Effector memory CD4-positive, alpha-beta T cell (primary cell): ENCODE data around the gene PHF20.
A peak's percentile ranks its signal among the peaks of the same experiment; 100 is the strongest.
"Not testable (repeated sequence)": the region's sequence is repeated elsewhere in the genome, so short reads cannot be mapped to it uniquely, and the experiment has no call there.

ENCODE experiments used
- DNase-seq, 3 donors: peaks; one replicate each; pipeline ENCODE4 v3.0.0-alpha.2; 2020
- H3K27ac ChIP-seq: 2 replicates; pipeline ENCODE4 v1.7.0; 2013; ENCODE audit warnings: mild to moderate bottlenecking, low read length, moderate library complexity; ENCODE audit not compliant: insufficient read depth, poor library complexity, severe bottlenecking
- H3K27me3 ChIP-seq: replicated peaks from 2 replicates; pipeline ENCODE4 v1.7.0; 2013; ENCODE audit warnings: mild to moderate bottlenecking, low read length; ENCODE audit not compliant: insufficient read depth, control insufficient read depth, poor library complexity, severe bottlenecking
- H3K36me3 ChIP-seq: 2 replicates; pipeline ENCODE4 v1.7.0; 2013; ENCODE audit warnings: mild to moderate bottlenecking, low read length, moderate library complexity; ENCODE audit not compliant: control insufficient read depth, insufficient read depth
- H3K4me1 ChIP-seq: 2 replicates; pipeline ENCODE4 v1.7.0; 2013; ENCODE audit warnings: low read length, mild to moderate bottlenecking; ENCODE audit not compliant: control insufficient read depth, insufficient read depth, poor library complexity, severe bottlenecking
- H3K4me3 ChIP-seq: 2 replicates; pipeline ENCODE4 v1.7.0; 2013; ENCODE audit warnings: low read length, low read depth, mild to moderate bottlenecking; ENCODE audit not compliant: insufficient read depth, poor library complexity, severe bottlenecking
- H3K9me3 ChIP-seq: 2 replicates; pipeline ENCODE4 v1.7.0; 2013; ENCODE audit warnings: mild to moderate bottlenecking, low read length, moderate library complexity; ENCODE audit not compliant: control insufficient read depth

Gene PHF20

GRCh38 chr20:35942243-35942642, 170.4 kb downstream of the PHF20 start:
- H3K27me3 ChIP-seq: no peaks in the 10 kb centered on the region
- H3K27ac ChIP-seq: no peak overlapping the region
- no peak overlapping the region for H3K4me3 ChIP-seq
- DNase-seq: no peak
- H3K36me3 ChIP-seq: peaks cover 58% of the 10 kb centered on the region
- no peaks in the 10 kb centered on the region for H3K9me3 ChIP-seq
- no peaks in the 10 kb centered on the region for H3K4me1 ChIP-seq

DNA sequence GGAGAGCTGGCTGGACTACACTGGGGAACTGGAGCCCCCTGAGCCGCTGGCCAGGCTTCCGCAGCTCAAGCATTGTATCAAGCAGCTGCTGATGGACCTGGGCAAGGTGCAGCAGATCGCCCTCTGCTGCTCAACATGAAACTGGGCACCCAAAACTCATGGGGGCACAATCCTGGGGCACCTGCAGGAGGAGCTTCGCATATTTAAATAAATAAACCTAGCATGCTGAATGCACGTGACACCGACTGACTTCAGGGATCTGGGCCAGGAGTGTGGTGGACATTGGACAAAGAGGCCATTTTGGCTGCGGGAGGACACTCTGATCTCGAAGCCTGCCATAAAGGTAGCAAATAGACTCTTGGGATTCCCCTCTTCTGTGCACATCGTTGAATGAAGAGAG, 175.7 kb downstream of the PHF20 start:
- Histone ChIP-seq H3K27me3 (no peaks in the 10 kb centered on the region), H3K27ac (no peak overlapping the region), H3K4me3 (no peak overlapping the region), H3K9me3 (no peaks in the 10 kb centered on the region), H3K36me3 (peaks cover 27% of the 10 kb centered on the region), H3K4me1 (peaks cover 8% of the 10 kb centered on the region)
- no peak for DNase-seq

DNA sequence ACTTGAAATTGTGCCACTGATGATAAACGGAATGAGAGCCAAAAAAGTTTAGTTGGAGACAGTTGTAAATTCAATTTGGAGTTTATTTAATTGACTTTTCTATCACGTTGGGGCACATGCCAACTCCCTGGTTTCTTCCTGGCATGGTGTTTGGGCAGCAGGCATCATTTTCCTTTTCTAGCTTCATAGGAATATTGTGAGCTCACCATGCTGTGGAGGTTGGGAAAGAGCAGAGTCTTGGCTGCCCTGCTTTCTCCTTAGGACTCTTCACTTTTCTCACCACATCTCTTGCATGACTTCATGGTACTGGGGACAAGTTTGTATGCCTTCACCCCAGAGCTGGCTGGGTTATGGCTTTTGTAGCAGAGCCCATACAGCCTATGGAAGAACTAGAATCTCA, 176.1 kb downstream of the PHF20 start:
- Histone ChIP-seq H3K36me3 (peaks cover 27% of the 10 kb centered on the region), H3K27ac (no peak overlapping the region), H3K9me3 (no peaks in the 10 kb centered on the region), H3K4me1 (peaks cover 12% of the 10 kb centered on the region), H3K27me3 (no peaks in the 10 kb centered on the region), H3K4me3 (no peak overlapping the region)
- no peak for DNase-seq

- peaks cover 20% of the 10 kb centered on the region for H3K4me1 ChIP-seq
- no peaks in the 10 kb centered on the region for H3K27me3 ChIP-seq
- H3K27ac ChIP-seq: no peak overlapping the region
- H3K36me3 ChIP-seq: peaks cover 16% of the 10 kb centered on the region
- DNase-seq: no peak
- H3K4me3 ChIP-seq: no peak overlapping the region
- H3K9me3 ChIP-seq: no peaks in the 10 kb centered on the region
Measured at GRCh38 chr20:35950093-35950492, 178.3 kb downstream of the PHF20 start.

DNA sequence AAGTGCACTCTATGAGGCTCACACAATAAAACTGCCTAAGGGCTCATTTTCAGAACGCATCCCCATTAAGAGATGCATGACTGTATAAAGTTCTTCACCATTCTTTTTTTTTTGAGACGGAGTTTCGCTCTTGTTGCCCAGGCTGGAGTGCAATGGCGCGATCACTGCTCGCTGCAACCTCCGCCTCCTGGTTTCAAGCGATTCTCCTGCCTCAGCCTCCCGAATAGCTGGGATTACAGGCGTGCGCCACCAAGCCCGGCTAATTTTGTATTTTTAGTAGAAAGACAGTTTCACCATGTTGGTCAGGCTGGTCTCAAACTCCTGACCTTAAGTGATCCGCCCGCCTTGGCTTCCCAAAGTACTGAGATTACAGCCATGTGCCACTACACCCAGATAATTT, 180.3 kb downstream of the PHF20 start:
- H3K27ac ChIP-seq: peak overlapping the region; percentile 8
- H3K4me3 ChIP-seq, H3K27me3 ChIP-seq, H3K36me3 ChIP-seq, H3K9me3 ChIP-seq, DNase-seq: not testable (repeated sequence)
- peaks cover 20% of the 10 kb centered on the region for H3K4me1 ChIP-seq

- Histone ChIP-seq H3K4me1 (peaks cover 20% of the 10 kb centered on the region), H3K27me3 (no peaks in the 10 kb centered on the region), H3K4me3 (peak overlapping the region; percentile 82), H3K9me3 (no peaks in the 10 kb centered on the region), H3K36me3 (peaks cover 3% of the 10 kb centered on the region), H3K27ac (peak overlapping the region; percentile 96)
- DNase-seq: no peak
Measured at GRCh38 chr20:35952480-35953386, 180.9 kb downstream of the PHF20 start.

- Histone ChIP-seq H3K27ac (peak overlapping the region; percentile 96), H3K4me3 (peak overlapping the region; percentile 82), H3K36me3 (no peaks in the 10 kb centered on the region), H3K4me1 (peaks cover 20% of the 10 kb centered on the region), H3K27me3 (no peaks in the 10 kb centered on the region), H3K9me3 (no peaks in the 10 kb centered on the region)
- DNase-seq: peak; percentile 61 to 68 (median 62)
Measured at GRCh38 chr20:35953387-35954199, 181.8 kb downstream of the PHF20 start.

DNA sequence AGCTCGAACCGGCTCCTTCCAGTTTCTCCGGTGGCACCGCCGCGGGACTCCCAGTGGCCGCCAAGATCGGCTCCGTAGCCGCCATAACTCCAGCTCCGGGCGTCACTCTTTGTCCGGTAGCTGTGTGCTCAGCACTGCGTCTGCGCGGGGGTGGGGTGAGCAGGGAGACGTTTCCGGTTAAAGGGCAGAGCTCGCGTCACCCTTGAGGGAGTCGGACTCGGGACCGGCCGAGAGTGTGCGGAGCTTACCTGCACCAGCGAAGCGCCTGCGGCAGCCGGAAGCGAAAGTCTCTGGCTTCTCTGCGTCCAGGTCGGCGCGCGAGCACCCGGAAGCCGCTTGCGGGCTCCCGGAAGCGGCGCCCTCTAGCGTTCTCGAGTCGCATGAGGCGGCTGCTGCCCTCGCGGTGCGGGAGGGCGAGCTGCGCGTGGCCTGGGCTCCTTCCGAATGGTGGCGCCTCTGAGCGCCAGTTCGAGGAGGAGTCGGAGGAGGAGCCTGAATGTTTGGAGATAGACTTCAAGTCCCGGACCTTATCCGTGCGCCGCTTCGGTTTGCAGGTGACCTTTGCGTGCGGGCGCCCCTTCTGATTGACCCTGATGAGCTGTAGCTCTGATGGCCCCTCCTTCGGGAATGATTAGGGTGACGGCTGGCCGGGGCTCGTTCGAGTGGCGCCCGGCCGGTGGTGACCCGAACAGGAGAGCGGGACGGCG, 182.5 kb downstream of the PHF20 start, which contains the start of gene SCAND1:
TSS of gene SCAND1 (minus strand) at position 303 of the 707 bp plus-strand sequence. CDS start at position 85, 218 bp downstream.
- H3K27ac ChIP-seq: peak within 1 kb of the TSS; percentile 96
- H3K27me3 ChIP-seq: no peaks in the 10 kb centered on the region
- no peaks in the 10 kb centered on the region for H3K9me3 ChIP-seq
- H3K4me3 ChIP-seq: peak within 1 kb of the TSS; percentile 82
- peaks cover 20% of the 10 kb centered on the region for H3K4me1 ChIP-seq
- H3K36me3 ChIP-seq: no peaks in the 10 kb centered on the region
- DNase-seq: peak; percentile 95 to 97 (median 96)

DNA sequence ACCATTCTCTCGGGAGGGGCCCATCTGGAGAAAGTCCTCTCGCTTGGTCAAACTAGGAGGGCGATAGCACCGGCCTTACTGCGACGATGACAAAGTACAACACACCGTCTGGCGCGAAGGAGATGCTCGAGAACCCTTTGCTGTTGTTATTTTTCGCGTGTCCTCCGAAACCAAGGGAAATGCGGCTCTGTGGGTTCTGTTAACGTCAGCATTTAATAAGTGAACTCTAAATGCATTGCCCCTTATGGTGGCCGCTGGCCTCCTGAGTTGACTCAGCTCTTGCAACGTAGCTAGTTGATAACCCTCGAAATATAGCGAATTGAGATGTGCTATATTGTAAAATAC, 183.1 kb downstream of the PHF20 start:
- no peaks in the 10 kb centered on the region for H3K9me3 ChIP-seq
- no peaks in the 10 kb centered on the region for H3K36me3 ChIP-seq
- peak overlapping the region; percentile 96 for H3K27ac ChIP-seq
- peak overlapping the region; percentile 67 for H3K4me3 ChIP-seq
- no peaks in the 10 kb centered on the region for H3K27me3 ChIP-seq
- peak in 2 of 3 donors; percentile 5 to 18 for DNase-seq
- peaks cover 20% of the 10 kb centered on the region for H3K4me1 ChIP-seq
